Mesenchymal stem cell (in vitro differentiated cells and primary cell): ENCODE measurements around the gene METTL25B.

Experiments used
- DNase-seq: peaks from one replicate; pipeline ENCODE4 v3.0.0-alpha.2; 2013
- H2AFZ ChIP-seq: one replicate; pipeline ENCODE4 v1.6.1; 2013; ENCODE audit warnings: low read depth, mild to moderate bottlenecking, control low read depth, inconsistent platforms, low read length, moderate library complexity
- H2AK5ac ChIP-seq: 2 replicates; pipeline ENCODE4 v1.6.1; 2013; ENCODE audit warnings: low read length, moderate library complexity, mild to moderate bottlenecking, inconsistent platforms; ENCODE audit not compliant: severe bottlenecking
- H2BK120ac ChIP-seq: one replicate; pipeline ENCODE4 v1.6.1; 2013; ENCODE audit warnings: low read depth, mild to moderate bottlenecking, inconsistent platforms, low read length, moderate library complexity
- H2BK12ac ChIP-seq, 2 experiments: one replicate each; pipeline ENCODE4 v1.6.1; 2013; ENCODE audit warnings: inconsistent platforms in 2 of 2, low read length in 2 of 2, mild to moderate bottlenecking in 2 of 2, moderate library complexity in 2 of 2, control low read depth in 1 of 2
- H2BK15ac ChIP-seq: one replicate; pipeline ENCODE4 v1.6.1; 2013; ENCODE audit warnings: mild to moderate bottlenecking, low read depth, inconsistent platforms; ENCODE audit not compliant: poor library complexity, severe bottlenecking
- H2BK5ac ChIP-seq: 2 replicates; pipeline ENCODE4 v1.6.1; 2013; ENCODE audit warnings: low read depth, mild to moderate bottlenecking, low read length, control low read depth, inconsistent platforms; ENCODE audit not compliant: poor library complexity, severe bottlenecking
- H3K14ac ChIP-seq, 2 experiments: one replicate each; pipeline ENCODE4 v1.6.1; 2013; ENCODE audit warnings: inconsistent platforms in 2 of 2, low read length in 2 of 2, control low read depth in 1 of 2, mild to moderate bottlenecking in 1 of 2, moderate library complexity in 1 of 2
- H3K18ac ChIP-seq, 2 experiments: one replicate each; pipeline ENCODE4 v1.6.1; 2013; ENCODE audit warnings: inconsistent platforms in 2 of 2, low read length in 2 of 2, control low read depth in 1 of 2, low read depth in 1 of 2, mild to moderate bottlenecking in 1 of 2
- H3K23ac ChIP-seq, 2 experiments: one replicate each; pipeline ENCODE4 v1.6.1; 2013; ENCODE audit warnings: inconsistent platforms in 2 of 2, low read length in 2 of 2, mild to moderate bottlenecking in 2 of 2, moderate library complexity in 2 of 2, control low read depth in 1 of 2
- H3K27ac ChIP-seq: 2 replicates; pipeline ENCODE4 v1.5.1; 2013; ENCODE audit warnings: mild to moderate bottlenecking, moderate library complexity, low read length, control low read depth, inconsistent platforms; ENCODE audit not compliant: poor library complexity, severe bottlenecking
- H3K27me3 ChIP-seq, 2 experiments: 2 replicates each; pipeline versions ENCODE4 v1.6.1 to v1.7.0; 2013; ENCODE audit warnings: low read length in 2 of 2, mild to moderate bottlenecking in 2 of 2, moderate library complexity in 2 of 2, control low read depth in 1 of 2, inconsistent platforms in 1 of 2; ENCODE audit not compliant: control insufficient read depth in 1 of 2, insufficient read depth in 1 of 2
- H3K36me3 ChIP-seq, 2 experiments: 2 replicates each; pipeline versions ENCODE4 v1.6.1 to v1.7.0; 2013; ENCODE audit warnings: low read length in 2 of 2, control low read depth in 1 of 2, inconsistent platforms in 1 of 2, low read depth in 1 of 2, mild to moderate bottlenecking in 1 of 2; ENCODE audit not compliant: insufficient read depth in 2 of 2, control insufficient read depth in 1 of 2
- H3K4ac ChIP-seq, 2 experiments: one replicate each; pipeline ENCODE4 v1.6.1; 2013; ENCODE audit warnings: inconsistent platforms in 2 of 2, low read length in 2 of 2, mild to moderate bottlenecking in 2 of 2, moderate library complexity in 2 of 2, control low read depth in 1 of 2, low read depth in 1 of 2
- H3K4me1 ChIP-seq: 2 replicates; pipeline ENCODE4 v1.6.1; 2013; ENCODE audit warnings: low read depth, low read length, control low read depth; ENCODE audit not compliant: control insufficient read depth, insufficient read depth
- H3K4me2 ChIP-seq: 2 replicates; pipeline ENCODE4 v1.6.1; 2013; ENCODE audit warnings: low read length, mild to moderate bottlenecking, inconsistent platforms; ENCODE audit not compliant: poor library complexity, severe bottlenecking
- H3K4me3 ChIP-seq, 2 experiments: 2 replicates each; pipeline versions ENCODE4 v1.5.1 to v1.7.0; 2013; ENCODE audit warnings: low read length in 2 of 2, mild to moderate bottlenecking in 2 of 2, control low read depth in 1 of 2, low read depth in 1 of 2; ENCODE audit not compliant: insufficient read depth in 1 of 2
- H3K79me1 ChIP-seq: replicated peaks from 2 replicates; pipeline ENCODE4 v1.6.1; 2013; ENCODE audit warnings: mild to moderate bottlenecking, control low read depth, low read length, inconsistent platforms; ENCODE audit not compliant: poor library complexity, severe bottlenecking
- H3K9ac ChIP-seq: 2 replicates; pipeline ENCODE4 v1.7.0; 2013; ENCODE audit warnings: mild to moderate bottlenecking, low read length, moderate library complexity
- H3K9me3 ChIP-seq: 2 replicates; pipeline ENCODE4 v1.7.0; 2013; ENCODE audit warnings: mild to moderate bottlenecking, low read length; ENCODE audit not compliant: control insufficient read depth
- H4K8ac ChIP-seq: one replicate; pipeline ENCODE4 v1.6.1; 2013; ENCODE audit warnings: inconsistent platforms, mild to moderate bottlenecking, low read length, moderate library complexity
- H4K91ac ChIP-seq: one replicate; pipeline ENCODE4 v1.6.1; 2013; ENCODE audit warnings: mild to moderate bottlenecking, low read length, inconsistent platforms
- WGBS: methylation state at CpG from one replicate; pipeline ENCODE4 v1.1.7; 2013; ENCODE audit warnings: mixed read lengths; 5-methylcytosine and 5-hydroxymethylcytosine counted together

Gene METTL25B

DNA sequence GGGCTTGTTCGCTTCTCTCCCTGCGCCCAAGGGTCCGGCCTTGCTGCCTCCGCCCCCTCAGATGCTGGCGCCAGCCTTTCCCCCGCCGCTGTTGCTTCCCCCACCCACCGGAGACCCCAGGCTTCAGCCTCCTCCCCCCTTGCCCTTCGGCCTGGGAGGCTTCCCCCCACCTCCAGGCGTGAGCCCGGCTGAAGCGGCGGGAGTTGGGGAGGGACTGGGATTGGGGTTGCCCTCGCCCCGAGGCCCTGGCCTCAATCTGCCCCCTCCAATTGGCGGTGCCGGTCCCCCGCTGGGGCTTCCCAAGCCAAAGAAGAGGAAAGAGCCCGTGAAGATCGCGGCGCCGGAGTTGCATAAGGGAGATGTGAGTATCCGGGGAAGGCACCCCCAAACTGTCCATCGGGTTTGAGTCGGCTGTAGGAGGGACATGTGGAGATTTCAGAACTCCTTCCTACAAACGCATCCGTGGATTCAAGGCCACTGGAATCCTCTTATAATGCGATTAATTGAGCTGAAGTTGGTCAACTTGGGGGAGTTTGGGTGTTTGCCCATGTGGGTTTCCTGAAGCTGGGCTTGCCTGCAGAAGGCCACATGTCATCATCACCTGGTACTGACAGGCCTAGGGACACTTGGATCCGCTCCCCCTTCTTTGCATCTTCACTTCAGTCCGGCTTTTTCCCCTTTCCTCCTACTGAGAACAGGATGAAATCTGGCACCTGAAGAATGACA, 39.8 kb downstream of the METTL25B start:
- DNase-seq = peak; percentile 41
- Histone ChIP-seq H3K9ac (peak overlapping the region; percentile 97), H3K9me3 (no peaks in the 10 kb centered on the region), H3K79me1 (peaks cover 9% of the 10 kb centered on the region), H3K36me3 (peaks cover 9 to 26% of the 10 kb centered on the region in 2 experiments), H3K14ac (peak overlapping the region in 1 of 2 experiments; percentile 96), H3K4me3 (peak overlapping the region; percentile 86 to 91), H4K8ac (peak overlapping the region; percentile 91), H4K91ac (peak overlapping the region; percentile 95), H2BK12ac (peak overlapping the region in 1 of 2 experiments; percentile 47), H3K27ac (peak overlapping the region; percentile 81), H2BK5ac (peak overlapping the region; percentile 87), H2AFZ (no peak overlapping the region), H3K18ac (peak overlapping the region; percentile 85 to 94), H3K4me2 (peak overlapping the region; percentile 85), H3K23ac (peak overlapping the region in 1 of 2 experiments; percentile 75), H2BK120ac (peak overlapping the region; percentile 52), H3K27me3 (no peaks in the 10 kb centered on the region), H2AK5ac (peak overlapping the region; percentile 84), H3K4ac (peak overlapping the region; percentile 85 to 88), H2BK15ac (no peak overlapping the region), H3K4me1 (peaks cover 7% of the 10 kb centered on the region)
- WGBS = under 1% methylated on average over 22 of the region's 31 CpGs

GRCh38 chr1:156768610-156769295, 40.5 kb downstream of the METTL25B start:
- H4K8ac ChIP-seq = peak overlapping the region; percentile 32
- no peak overlapping the region for H3K14ac ChIP-seq
- H2AK5ac ChIP-seq = no peak overlapping the region
- no peaks in the 10 kb centered on the region for H3K27me3 ChIP-seq
- no peak overlapping the region for H2BK120ac ChIP-seq
- no peak overlapping the region for H2BK5ac ChIP-seq
- H3K4ac ChIP-seq = no peak overlapping the region
- no peak overlapping the region for H3K27ac ChIP-seq
- peak overlapping the region in 1 of 2 experiments; percentile 91 for H3K4me3 ChIP-seq
- H3K4me1 ChIP-seq = peaks cover 7% of the 10 kb centered on the region
- no peak overlapping the region for H3K18ac ChIP-seq
- peak overlapping the region; percentile 97 for H3K9ac ChIP-seq
- DNase-seq = no peak
- peak overlapping the region; percentile 85 for H3K4me2 ChIP-seq
- no peak overlapping the region for H3K23ac ChIP-seq
- H3K36me3 ChIP-seq = peaks cover 9 to 32% of the 10 kb centered on the region in 2 experiments
- H2AFZ ChIP-seq = no peak overlapping the region
- no peaks in the 10 kb centered on the region for H3K9me3 ChIP-seq
- H4K91ac ChIP-seq = no peak overlapping the region
- H2BK15ac ChIP-seq = no peak overlapping the region
- no peak overlapping the region for H2BK12ac ChIP-seq
- 25% methylated on average over 8 of the region's 8 CpGs for WGBS
- H3K79me1 ChIP-seq = peaks cover 9% of the 10 kb centered on the region

- H3K14ac ChIP-seq = no peak overlapping the region
- no peak overlapping the region for H4K91ac ChIP-seq
- no peaks in the 10 kb centered on the region for H3K9me3 ChIP-seq
- no peaks in the 10 kb centered on the region for H3K27me3 ChIP-seq
- no peak overlapping the region for H3K23ac ChIP-seq
- H3K4me1 ChIP-seq = peaks cover 2% of the 10 kb centered on the region
- no peak overlapping the region for H2BK120ac ChIP-seq
- H3K18ac ChIP-seq = no peak overlapping the region
- H2AK5ac ChIP-seq = no peak overlapping the region
- H3K4ac ChIP-seq = no peak overlapping the region
- H3K4me3 ChIP-seq = no peak overlapping the region
- peak overlapping the region; percentile 33 for H3K9ac ChIP-seq
- H2BK12ac ChIP-seq = no peak overlapping the region
- H3K36me3 ChIP-seq = peaks cover 9 to 38% of the 10 kb centered on the region in 2 experiments
- H3K4me2 ChIP-seq = no peak overlapping the region
- H3K79me1 ChIP-seq = peaks cover 7% of the 10 kb centered on the region
- 100% methylated on average over 3 of the region's 3 CpGs for WGBS
- H2BK5ac ChIP-seq = no peak overlapping the region
- H2AFZ ChIP-seq = no peak overlapping the region
- no peak overlapping the region for H3K27ac ChIP-seq
- H2BK15ac ChIP-seq = no peak overlapping the region
- no peak for DNase-seq
- H4K8ac ChIP-seq = no peak overlapping the region
Observed at GRCh38 chr1:156772222-156772621, 44.0 kb downstream of the METTL25B start.
